Endodermal cell (in vitro differentiated cells): ENCODE results near the gene HTRA2. TPM values are rescaled to one million over a fixed set of nuclear protein-coding genes. Genes with fewer than 3 reads are reported as not detected.

Experiments
- DNase-seq: peaks from one replicate; pipeline ENCODE4 v3.0.0-alpha.2; 2017
- H3K27ac ChIP-seq: 2 replicates; pipeline ENCODE4 v1.5.1; 2013; ENCODE audit warnings: mild to moderate bottlenecking, low read depth, low read length, moderate library complexity
- H3K27me3 ChIP-seq: 2 replicates; pipeline ENCODE4 v1.6.1; 2013; ENCODE audit warnings: mild to moderate bottlenecking, low read length, moderate library complexity; ENCODE audit not compliant: insufficient read depth, control insufficient read depth, poor library complexity, severe bottlenecking
- H3K36me3 ChIP-seq: 2 replicates; pipeline ENCODE4 v1.7.0; 2013; ENCODE audit warnings: mild to moderate bottlenecking, low read length, moderate library complexity; ENCODE audit not compliant: control insufficient read depth, insufficient read depth
- H3K4me1 ChIP-seq: one replicate; pipeline ENCODE4 v1.7.0; 2013; ENCODE audit warnings: low read length; ENCODE audit not compliant: control insufficient read depth, insufficient read depth
- H3K4me3 ChIP-seq: 2 replicates; pipeline ENCODE4 v1.5.1; 2013; ENCODE audit warnings: mild to moderate bottlenecking, low read length, moderate library complexity
- H3K9ac ChIP-seq: 2 replicates; pipeline ENCODE4 v1.6.1; 2013; ENCODE audit warnings: mild to moderate bottlenecking, low read length, moderate library complexity; ENCODE audit not compliant: poor library complexity, severe bottlenecking; ENCODE audit errors: extremely low read depth
- H3K9me3 ChIP-seq: 2 replicates; pipeline ENCODE4 v1.6.1; 2013; ENCODE audit warnings: mild to moderate bottlenecking, low read length, moderate library complexity; ENCODE audit not compliant: control insufficient read depth
- H3K27ac Mint-ChIP-seq: 2 replicates; pipeline ENCODE4 v1.8.0; 2020; ENCODE audit warnings: mixed read lengths
- H3K27me3 Mint-ChIP-seq: 2 replicates; pipeline ENCODE4 v1.8.0; 2021; ENCODE audit warnings: mild to moderate bottlenecking, mixed read lengths; ENCODE audit not compliant: insufficient read depth
- H3K36me3 Mint-ChIP-seq: 2 replicates; pipeline ENCODE4 v1.8.0; 2020; ENCODE audit warnings: low read depth, mixed read lengths
- H3K4me1 Mint-ChIP-seq: 2 replicates; pipeline ENCODE4 v1.8.0; 2020; ENCODE audit warnings: mixed read lengths
- H3K4me3 Mint-ChIP-seq: 2 replicates; pipeline ENCODE4 v1.8.0; 2020; ENCODE audit warnings: mild to moderate bottlenecking, moderate library complexity, mixed read lengths
- H3K9me3 Mint-ChIP-seq: 2 replicates; pipeline ENCODE4 v1.8.0; 2020; ENCODE audit warnings: mild to moderate bottlenecking, mixed read lengths
- CTCF ChIP-seq: fragments of 200-600 bp; sonication (generic); conservative IDR thresholded peaks from 2 replicates; pipeline ENCODE4 v1.5.0; 2021; ENCODE audit warnings: antibody characterized with exemption, mild to moderate bottlenecking
- WGBS, 2 experiments: methylation state at CpG; one replicate each; pipeline versions ENCODE4 v1.1.5 to v1.1.7; 2013; ENCODE audit warnings: missing lambda C conversion rate in 2 of 2, mixed read lengths in 1 of 2; ENCODE audit not compliant: insufficient coverage in 1 of 2, insufficient read length in 1 of 2; 5-methylcytosine and 5-hydroxymethylcytosine counted together
- total RNA-seq, 2 donors: library from RNA; stranded (reverse); fragmentation: NEBNext Ultra II Directional in 1 of 2; extraction: Animal tissue kit (Norgen Biotek cat#: 25700) in 1 of 2; gene quantifications; 2 replicates in 1 of 2; 3 replicates in 1 of 2; pipeline ENCODE4 v1.2.1, GENCODE V29; 2021

The HTRA2 gene
- total RNA-seq, 2 donors from 2014 or later = 32.8 to 38.9 TPM

- WGBS, 2 experiments = 91 to 100% methylated on average over 4 of the region's 4 CpGs
- Mint-ChIP-seq H3K4me1 (no peaks in the 10 kb centered on the region), H3K36me3 (no peaks in the 10 kb centered on the region), H3K4me3 (no peak overlapping the region), H3K27me3 (peaks cover 10% of the 10 kb centered on the region), H3K27ac (no peak overlapping the region), H3K9me3 (no peaks in the 10 kb centered on the region)
- H3K36me3 ChIP-seq = no peaks in the 10 kb centered on the region
- no peak overlapping the region for H3K4me3 ChIP-seq
- H3K4me1 ChIP-seq = no peaks in the 10 kb centered on the region
- no peak overlapping the region for H3K27ac ChIP-seq
- DNase-seq = no peak
- H3K9ac ChIP-seq = no peak overlapping the region
- H3K9me3 ChIP-seq = no peaks in the 10 kb centered on the region
- TF ChIP-seq CTCF = no peak
- peaks cover 45% of the 10 kb centered on the region for H3K27me3 ChIP-seq
Measured at GRCh38 chr2:74575320-74575719, 45.6 kb downstream of the HTRA2 start.

DNA sequence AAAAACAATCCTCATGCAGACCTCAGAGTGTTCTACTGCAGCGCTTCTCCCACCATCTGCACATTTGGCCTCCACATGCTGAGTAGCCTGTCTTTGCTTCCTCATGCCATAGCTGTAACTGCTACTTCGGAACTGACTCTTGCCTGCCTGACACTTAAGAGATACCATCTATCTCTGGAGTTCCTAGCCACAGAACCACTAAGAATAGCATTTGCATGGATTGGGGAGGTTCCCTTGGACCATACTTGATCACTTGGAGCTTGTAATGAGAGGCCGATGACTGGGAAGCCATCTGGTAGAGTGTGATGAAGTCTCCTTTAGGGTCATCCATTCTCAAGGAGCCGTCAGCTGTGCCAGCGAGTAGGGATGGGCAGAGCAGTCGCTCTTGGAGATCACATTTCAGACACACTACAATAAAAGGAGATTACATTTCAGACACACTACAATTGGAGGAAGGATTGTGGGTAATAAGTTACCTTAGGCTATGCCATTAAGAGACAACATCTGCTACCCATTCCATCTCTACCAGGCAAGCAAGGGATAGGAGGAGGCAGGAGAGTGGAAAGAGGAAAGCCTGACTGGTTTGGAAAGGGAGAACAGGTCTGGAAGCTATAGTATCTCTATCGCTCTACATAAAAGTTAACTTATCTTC, 46.6 kb downstream of the HTRA2 start:
- no peak for TF ChIP-seq CTCF
- Mint-ChIP-seq H3K9me3 (no peaks in the 10 kb centered on the region), H3K36me3 (no peaks in the 10 kb centered on the region), H3K27me3 (peaks cover 14% of the 10 kb centered on the region), H3K4me3 (no peak overlapping the region), H3K27ac (no peak overlapping the region), H3K4me1 (no peaks in the 10 kb centered on the region)
- no peaks in the 10 kb centered on the region for H3K36me3 ChIP-seq
- no peaks in the 10 kb centered on the region for H3K4me1 ChIP-seq
- H3K9ac ChIP-seq = no peak overlapping the region
- peaks cover 45% of the 10 kb centered on the region for H3K27me3 ChIP-seq
- no peak overlapping the region for H3K4me3 ChIP-seq
- WGBS, 2 experiments = 92 to 96% methylated on average over 3 to 7 of the region's 7 CpGs
- no peaks in the 10 kb centered on the region for H3K9me3 ChIP-seq
- DNase-seq = no peak
- H3K27ac ChIP-seq = no peak overlapping the region

DNA sequence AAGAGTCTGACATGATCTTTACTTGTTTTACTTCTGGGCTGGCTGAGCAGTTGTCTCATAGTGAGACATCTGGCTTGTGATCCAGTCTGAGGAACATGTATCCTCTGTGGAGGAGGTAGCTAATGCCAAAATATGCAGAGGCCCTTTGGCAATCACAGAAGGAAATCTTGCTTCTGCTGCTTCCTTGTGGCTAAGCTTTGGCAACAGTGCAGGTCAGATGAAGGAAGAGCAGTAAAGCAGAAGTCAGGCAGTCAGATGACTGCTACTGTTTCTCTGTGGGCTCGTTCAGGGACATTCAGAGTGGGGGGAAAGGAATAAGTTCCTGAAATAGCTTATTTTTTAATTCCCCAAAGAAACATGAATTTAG, 47.1 kb downstream of the HTRA2 start:
- Mint-ChIP-seq H3K4me3 (no peak overlapping the region), H3K4me1 (no peaks in the 10 kb centered on the region), H3K27me3 (peaks cover 14% of the 10 kb centered on the region), H3K9me3 (no peaks in the 10 kb centered on the region), H3K36me3 (no peaks in the 10 kb centered on the region), H3K27ac (no peak overlapping the region)
- Histone ChIP-seq H3K27me3 (peaks cover 45% of the 10 kb centered on the region), H3K4me3 (no peak overlapping the region), H3K4me1 (no peaks in the 10 kb centered on the region), H3K9me3 (no peaks in the 10 kb centered on the region), H3K27ac (no peak overlapping the region), H3K36me3 (no peaks in the 10 kb centered on the region), H3K9ac (no peak overlapping the region)
- 100% methylated on average over 1 of the region's 1 CpG; no CpG with 5 or more reads in 1 of the 2 experiments for WGBS, 2 experiments
- DNase-seq = no peak
- no peak for TF ChIP-seq CTCF
